GM23338 (cell line): ENCODE results near the gene FSIP1. TPM values are rescaled to one million over a fixed set of nuclear protein-coding genes. Genes with fewer than 3 reads are reported as not detected.
"Not testable (repeated sequence)": the region's sequence is repeated elsewhere in the genome, so short reads cannot be mapped to it uniquely, and the experiment has no call there.

Experiments used
- ATAC-seq: fragments of 200-7000 bp; cut with Tn5 transposase; 3 replicates; pipeline ENCODE4 v1.9.1; 2020
- DNase-seq: peaks from one replicate; pipeline ENCODE4 v3.0.0-alpha.2; 2015; ENCODE audit warnings: low spot score
- H2AFZ ChIP-seq: fragments of 200-600 bp; sonication (generic); 2 replicates; pipeline ENCODE4 v1.8.0; 2016; ENCODE audit warnings: antibody characterized with exemption, mild to moderate bottlenecking, moderate library complexity
- H3F3A ChIP-seq: fragments of 200-600 bp; sonication (generic); replicated peaks from 2 replicates; pipeline ENCODE4 v1.8.0; 2017; ENCODE audit warnings: antibody characterized with exemption, mixed run types, low read depth
- H3K27ac ChIP-seq: fragments of 200-600 bp; sonication (generic); 2 replicates; pipeline ENCODE4 v1.6.1; 2016; ENCODE audit warnings: low read depth
- H3K27me3 ChIP-seq: fragments of 200-600 bp; sonication (generic); 2 replicates; pipeline ENCODE4 v1.8.0; 2016; ENCODE audit warnings: mild to moderate bottlenecking, mixed run types, moderate library complexity; ENCODE audit not compliant: insufficient read depth
- H3K36me3 ChIP-seq: fragments of 200-600 bp; sonication (generic); 2 replicates; pipeline ENCODE4 v1.8.0; 2016; ENCODE audit warnings: mild to moderate bottlenecking; ENCODE audit not compliant: insufficient read depth
- H3K4me1 ChIP-seq: fragments of 200-600 bp; sonication (generic); 2 replicates; pipeline ENCODE4 v1.8.0; 2016; ENCODE audit warnings: mild to moderate bottlenecking, moderate library complexity; ENCODE audit not compliant: insufficient read depth
- H3K4me2 ChIP-seq: fragments of 200-600 bp; sonication (generic); 2 replicates; pipeline ENCODE4 v1.7.1; 2017; ENCODE audit warnings: mixed run types
- H3K4me3 ChIP-seq: fragments of 200-600 bp; sonication (generic); 2 replicates; pipeline ENCODE4 v1.6.1; 2016; ENCODE audit warnings: mixed run types
- H3K79me2 ChIP-seq: fragments of 200-600 bp; sonication (generic); replicated peaks from 2 replicates; pipeline ENCODE4 v1.8.0; 2017; ENCODE audit warnings: mild to moderate bottlenecking; ENCODE audit not compliant: insufficient read depth
- H3K9me2 ChIP-seq: fragments of 200-600 bp; sonication (generic); 2 replicates; pipeline ENCODE4 v1.8.0; 2017; ENCODE audit not compliant: insufficient read depth
- H4K20me1 ChIP-seq: fragments of 200-600 bp; sonication (generic); replicated peaks from 2 replicates; pipeline ENCODE4 v1.8.0; 2017; ENCODE audit warnings: mild to moderate bottlenecking; ENCODE audit not compliant: insufficient read depth
- H3K27ac Mint-ChIP-seq: 2 replicates; pipeline ENCODE4 v1.8.0; 2020; ENCODE audit warnings: inconsistent platforms, mild to moderate bottlenecking, moderate library complexity, mixed read lengths
- H3K27me3 Mint-ChIP-seq: 3 replicates; pipeline ENCODE4 v1.8.0; 2022; ENCODE audit warnings: low read depth, mild to moderate bottlenecking, moderate library complexity, mixed read lengths, inconsistent platforms; ENCODE audit not compliant: insufficient read depth, poor library complexity
- H3K36me3 Mint-ChIP-seq: 3 replicates; pipeline ENCODE4 v1.8.0; 2021; ENCODE audit warnings: low read depth, mild to moderate bottlenecking, inconsistent platforms, moderate library complexity, mixed read lengths
- H3K4me1 Mint-ChIP-seq: 3 replicates; pipeline ENCODE4 v1.8.0; 2020; ENCODE audit warnings: mild to moderate bottlenecking, inconsistent platforms, mixed read lengths
- H3K4me3 Mint-ChIP-seq: 3 replicates; pipeline ENCODE4 v1.8.0; 2021; ENCODE audit warnings: moderate library complexity, mild to moderate bottlenecking, inconsistent platforms, mixed read lengths
- H3K9me3 Mint-ChIP-seq: 3 replicates; pipeline ENCODE4 v1.8.0; 2020; ENCODE audit warnings: moderate library complexity, mild to moderate bottlenecking, inconsistent platforms, mixed read lengths
- EZH2phosphoT487 ChIP-seq: fragments of 200-600 bp; sonication (generic); IDR thresholded peaks from one replicate; pipeline ENCODE4 v1.8.1; 2018; ENCODE audit warnings: antibody characterized with exemption; ENCODE audit not compliant: unreplicated experiment
- NANOG ChIP-seq: IDR thresholded peaks from 2 replicates; pipeline ENCODE4 v1.6.1; 2016; ENCODE audit warnings: antibody characterized with exemption, borderline replicate concordance
- POLR2AphosphoS5 ChIP-seq: IDR thresholded peaks from 2 replicates; pipeline ENCODE4 v1.6.1; 2016; ENCODE audit warnings: antibody characterized with exemption, low read depth
- ZNF114 ChIP-seq: fragments of 250-450 bp; sonication (Bioruptor Pico); IDR thresholded peaks from 2 replicates; pipeline ENCODE4 v1.5.0; 2020; ENCODE audit warnings: mild to moderate bottlenecking, moderate library complexity
- polyA plus RNA-seq: library from polyadenylated mRNA; unstranded; fragments of >200 nt; fragmentation: Nextera tagmentation; extraction: Ambion mirVana; gene quantifications from 2 replicates; pipeline ENCODE4 v1.2.1, GENCODE V29; 2016
- total RNA-seq: library from RNA; depleted of rRNA; stranded (reverse); fragments of >200 nt; shearing (Covaris generic); gene quantifications from 2 replicates; pipeline ENCODE4 v1.2.3, GENCODE V29; 2014
- TF ChIP-seq, protein P1 (sequence below): IDR thresholded peaks from one replicate; pipeline ENCODE4 v1.6.1; 2018; ENCODE audit warnings: antibody characterized with exemption; ENCODE audit not compliant: unreplicated experiment

Gene FSIP1
- total and polyA plus RNA-seq, 2 experiments from 2014 or later: 0.92 to 2.1 TPM

DNA sequence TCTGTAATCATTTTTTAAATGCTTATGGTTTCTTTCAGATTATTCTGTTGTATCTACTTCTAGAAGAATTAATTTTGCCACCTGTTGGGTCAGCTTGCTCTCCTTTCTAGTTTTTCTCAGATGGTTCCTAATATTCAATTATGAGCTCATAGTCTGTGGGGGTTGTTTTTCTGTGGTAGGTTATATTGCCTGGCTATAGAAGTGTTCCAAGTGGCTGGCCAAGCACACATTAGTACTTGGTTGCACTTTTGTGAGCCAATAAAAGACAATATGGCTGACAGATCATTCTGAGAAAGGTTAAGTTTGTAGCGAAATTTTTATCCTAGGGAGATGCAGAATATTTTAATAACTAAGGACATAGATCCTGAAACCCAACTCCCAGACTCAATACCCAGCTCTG is 31.8 kb upstream of the FSIP1 start:
- no peak overlapping the region for H3K27ac ChIP-seq
- TF ChIP-seq EZH2phosphoT487 (no peak), ZNF114 (CRISPR knock-in tag) (no peak)
- TF ChIP-seq, protein P1, sequence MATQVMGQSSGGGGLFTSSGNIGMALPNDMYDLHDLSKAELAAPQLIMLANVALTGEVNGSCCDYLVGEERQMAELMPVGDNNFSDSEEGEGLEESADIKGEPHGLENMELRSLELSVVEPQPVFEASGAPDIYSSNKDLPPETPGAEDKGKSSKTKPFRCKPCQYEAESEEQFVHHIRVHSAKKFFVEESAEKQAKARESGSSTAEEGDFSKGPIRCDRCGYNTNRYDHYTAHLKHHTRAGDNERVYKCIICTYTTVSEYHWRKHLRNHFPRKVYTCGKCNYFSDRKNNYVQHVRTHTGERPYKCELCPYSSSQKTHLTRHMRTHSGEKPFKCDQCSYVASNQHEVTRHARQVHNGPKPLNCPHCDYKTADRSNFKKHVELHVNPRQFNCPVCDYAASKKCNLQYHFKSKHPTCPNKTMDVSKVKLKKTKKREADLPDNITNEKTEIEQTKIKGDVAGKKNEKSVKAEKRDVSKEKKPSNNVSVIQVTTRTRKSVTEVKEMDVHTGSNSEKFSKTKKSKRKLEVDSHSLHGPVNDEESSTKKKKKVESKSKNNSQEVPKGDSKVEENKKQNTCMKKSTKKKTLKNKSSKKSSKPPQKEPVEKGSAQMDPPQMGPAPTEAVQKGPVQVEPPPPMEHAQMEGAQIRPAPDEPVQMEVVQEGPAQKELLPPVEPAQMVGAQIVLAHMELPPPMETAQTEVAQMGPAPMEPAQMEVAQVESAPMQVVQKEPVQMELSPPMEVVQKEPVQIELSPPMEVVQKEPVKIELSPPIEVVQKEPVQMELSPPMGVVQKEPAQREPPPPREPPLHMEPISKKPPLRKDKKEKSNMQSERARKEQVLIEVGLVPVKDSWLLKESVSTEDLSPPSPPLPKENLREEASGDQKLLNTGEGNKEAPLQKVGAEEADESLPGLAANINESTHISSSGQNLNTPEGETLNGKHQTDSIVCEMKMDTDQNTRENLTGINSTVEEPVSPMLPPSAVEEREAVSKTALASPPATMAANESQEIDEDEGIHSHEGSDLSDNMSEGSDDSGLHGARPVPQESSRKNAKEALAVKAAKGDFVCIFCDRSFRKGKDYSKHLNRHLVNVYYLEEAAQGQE: no peak
- no peaks in the 10 kb centered on the region for H3K36me3 ChIP-seq
- no peaks in the 10 kb centered on the region for H3K27me3 ChIP-seq
- Mint-ChIP-seq H3K9me3 (no peaks in the 10 kb centered on the region), H3K4me1 (peaks cover 49% of the 10 kb centered on the region), H3K27me3 (peaks cover 2% of the 10 kb centered on the region), H3K36me3 (peaks cover 21% of the 10 kb centered on the region; the same call in 2 of the 3 replicates), H3K4me3 (no peak overlapping the region), H3K27ac (no peak overlapping the region)
- DNase-seq (no peak), ATAC-seq (no peak)
- peaks cover 100% of the 10 kb centered on the region for H3K79me2 ChIP-seq
- no peak overlapping the region for H3K4me3 ChIP-seq
- H3K4me2 ChIP-seq: no peak overlapping the region
- H2AFZ ChIP-seq: no peak overlapping the region
- peaks cover 45% of the 10 kb centered on the region for H3K4me1 ChIP-seq
- H3K9me2 ChIP-seq: no peaks in the 10 kb centered on the region
- H3F3A ChIP-seq: peaks cover 4% of the 10 kb centered on the region; the same call in 1 of the 2 replicates
- peaks cover 26% of the 10 kb centered on the region for H4K20me1 ChIP-seq

DNA sequence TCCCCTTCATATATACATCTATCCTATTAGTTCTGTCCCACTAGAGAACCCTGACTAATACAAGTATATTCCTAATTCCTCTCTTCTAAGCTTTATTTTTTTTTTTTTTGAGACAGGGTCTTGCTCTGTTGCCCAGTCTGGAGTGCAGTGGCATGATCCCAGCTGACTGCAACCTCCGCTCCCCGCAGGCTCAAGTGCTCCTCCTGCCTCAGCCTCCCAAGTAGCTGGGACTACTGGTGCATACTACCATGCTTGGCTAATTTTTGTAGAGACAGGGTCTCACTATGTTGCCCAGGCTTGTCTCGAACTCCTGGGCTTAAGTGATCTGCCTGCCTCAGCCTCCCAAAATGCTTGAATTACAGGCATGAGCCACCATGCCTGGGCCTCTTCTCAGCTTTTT is 30.0 kb upstream of the FSIP1 start:
- Mint-ChIP-seq H3K36me3 (peaks cover 24% of the 10 kb centered on the region; the same call in 2 of the 3 replicates), H3K4me1 (peaks cover 50% of the 10 kb centered on the region)
- H3K4me2 ChIP-seq, H3K27me3 ChIP-seq, H3K9me3 Mint-ChIP-seq, ATAC-seq, H2AFZ ChIP-seq, H3K27ac Mint-ChIP-seq, H3K36me3 ChIP-seq, H3K9me2 ChIP-seq, H3F3A ChIP-seq, H3K27me3 Mint-ChIP-seq, DNase-seq, H3K4me3 ChIP-seq, H3K27ac ChIP-seq, H3K4me3 Mint-ChIP-seq: not testable (repeated sequence)
- H3K4me1 ChIP-seq: peaks cover 41% of the 10 kb centered on the region
- peaks cover 28% of the 10 kb centered on the region for H4K20me1 ChIP-seq
- peaks cover 100% of the 10 kb centered on the region for H3K79me2 ChIP-seq

DNA sequence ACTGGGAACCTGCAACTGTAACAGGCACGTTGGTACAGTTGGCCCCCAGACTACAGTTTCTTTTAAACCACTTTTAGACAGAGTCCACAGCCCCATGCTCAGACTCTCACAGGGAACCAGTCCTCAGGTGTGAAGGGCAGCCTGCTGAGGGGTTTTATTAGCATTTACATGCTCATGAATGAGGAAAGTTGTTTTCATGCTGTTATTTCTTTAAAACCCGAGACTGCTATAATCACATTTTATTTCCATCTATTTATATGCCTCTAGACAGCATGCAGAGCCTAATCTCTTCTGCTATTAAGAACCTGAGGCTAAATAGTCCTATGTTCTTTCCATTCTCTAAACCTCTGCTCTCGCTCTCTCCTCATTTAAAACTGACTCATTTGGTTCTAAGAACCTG is 26.3 kb upstream of the FSIP1 start:
- Histone ChIP-seq H3K27ac (peak overlapping the region; percentile 61; the same call in 1 of the 2 replicates), H2AFZ (no peak overlapping the region), H3K4me3 (peak overlapping the region; percentile 32), H3K9me2 (no peaks in the 10 kb centered on the region), H3F3A (0 out of 2 replicates have a peak, but pooled peaks cover 8% of the 10 kb centered on the region), H3K27me3 (no peaks in the 10 kb centered on the region), H3K36me3 (0 out of 2 replicates have a peak, but pooled peaks cover 3% of the 10 kb centered on the region), H3K79me2 (peaks cover 100% of the 10 kb centered on the region), H3K4me2 (peak overlapping the region; percentile 71), H3K4me1 (peaks cover 46% of the 10 kb centered on the region), H4K20me1 (peaks cover 18% of the 10 kb centered on the region)
- DNase-seq: no peak
- peaks cover 42% of the 10 kb centered on the region for H3K36me3 Mint-ChIP-seq
- H3K27ac Mint-ChIP-seq: peak overlapping the region; percentile 8
- no peaks in the 10 kb centered on the region for H3K9me3 Mint-ChIP-seq
- peak overlapping the region; percentile 48 for H3K4me3 Mint-ChIP-seq
- peaks cover 47% of the 10 kb centered on the region for H3K4me1 Mint-ChIP-seq
- peak; percentile 83 for ATAC-seq
- TF ChIP-seq NANOG: peak; percentile 80
- TF ChIP-seq POLR2AphosphoS5: no peak
- H3K27me3 Mint-ChIP-seq: peaks cover 5% of the 10 kb centered on the region
